C4-2B (cell line): ENCODE data around the gene SCAPER.

Experiments
- H3K27ac ChIP-seq: fragments of 450-650 bp; 2 replicates; pipeline ENCODE4 v1.5.1; 2017
- CTCF ChIP-seq: fragments of 450-650 bp; conservative IDR thresholded peaks from 2 replicates; pipeline ENCODE4 v1.5.1; 2017; ENCODE audit warnings: mild to moderate bottlenecking
- ZFX ChIP-seq: fragments of 450-650 bp; IDR thresholded peaks from 2 replicates; pipeline ENCODE4 v1.6.1; 2017

The SCAPER gene

GRCh38 chr15:76501726-76502125 lies 403.4 kb downstream of the SCAPER start:
- TF ChIP-seq CTCF, result no peak
- no peak for TF ChIP-seq ZFX
- H3K27ac ChIP-seq, result no peak overlapping the region

GRCh38 chr15:76501011-76501410 lies 404.1 kb downstream of the SCAPER start:
- TF ChIP-seq ZFX, result no peak
- TF ChIP-seq CTCF, result no peak
- H3K27ac ChIP-seq, result no peak overlapping the region

GRCh38 chr15:76495487-76495886 lies 409.7 kb downstream of the SCAPER start:
- no peak for TF ChIP-seq CTCF
- TF ChIP-seq ZFX, result no peak
- H3K27ac ChIP-seq, result no peak overlapping the region

GRCh38 chr15:76492538-76492937 lies 412.6 kb downstream of the SCAPER start:
- H3K27ac ChIP-seq, result no peak overlapping the region
- TF ChIP-seq ZFX (no peak), CTCF (no peak)

- no peak overlapping the region for H3K27ac ChIP-seq
- TF ChIP-seq ZFX (no peak), CTCF (no peak)
Measured at GRCh38 chr15:76483752-76484151, 421.4 kb downstream of the SCAPER start.

GRCh38 chr15:76483018-76483417 lies 422.1 kb downstream of the SCAPER start:
- TF ChIP-seq CTCF, result no peak
- TF ChIP-seq ZFX, result no peak
- H3K27ac ChIP-seq, result no peak overlapping the region

- no peak overlapping the region for H3K27ac ChIP-seq
- TF ChIP-seq CTCF (no peak), ZFX (no peak)
Measured at GRCh38 chr15:76480267-76480666, 424.9 kb downstream of the SCAPER start.
